H1 (cell line): ENCODE results near the gene HIGD2B. TPM values are rescaled to one million over a fixed set of nuclear protein-coding genes. Genes with fewer than 3 reads are reported as not detected.

Experiments
- CTCF ChIA-PET: fragments of 300-600 bp; sonication (Branson Sonifier 250); formaldehyde crosslinking; loops from one replicate; lab custom pipeline; 2021; ENCODE audit not compliant: partially characterized antibody; lab: Charles Lee
- POLR2A ChIA-PET: fragments of 300-600 bp; sonication (Branson Sonifier 250); formaldehyde crosslinking; loops from one replicate; lab custom pipeline; 2021; ENCODE audit warnings: inconsistent platforms; ENCODE audit not compliant: partially characterized antibody; lab: Charles Lee
- DNase-seq, 2 experiments: peaks; one replicate each; pipeline versions ENCODE4 v3.0.0 to v3.0.0-alpha.2; 2010 to 2022; ENCODE audit warnings: low spot score in 2 of 2, low read depth in 1 of 2, mixed read lengths in 1 of 2
- FAIRE-seq: peaks from 2 replicates; lab custom pipeline; 2011; peaks lifted over from hg19 to GRCh38; lab: Jason Lieb, UNC
- H2AFZ ChIP-seq: 2 replicates; pipeline ENCODE4 v1.8.1; 2012; ENCODE audit warnings: low read length, inconsistent platforms
- H2AK5ac ChIP-seq: 2 replicates; pipeline ENCODE4 v1.6.1; 2013; ENCODE audit warnings: low read depth, low read length
- H2BK120ac ChIP-seq: replicated peaks from 2 replicates; pipeline ENCODE3; 2013; ENCODE audit warnings: low read depth, low read length, inconsistent platforms
- H2BK12ac ChIP-seq: 2 replicates; pipeline ENCODE4 v1.6.1; 2013; ENCODE audit warnings: low read depth, low read length
- H2BK15ac ChIP-seq: 2 replicates; pipeline ENCODE4 v1.6.1; 2013; ENCODE audit warnings: low read length
- H2BK20ac ChIP-seq: 2 replicates; pipeline ENCODE4 v1.6.1; 2013; ENCODE audit warnings: low read length
- H2BK5ac ChIP-seq: 2 replicates; pipeline ENCODE4 v1.6.1; 2013; ENCODE audit warnings: low read depth, low read length
- H3K14ac ChIP-seq: 2 replicates; pipeline ENCODE4 v1.6.1; 2013; ENCODE audit warnings: inconsistent platforms; ENCODE audit not compliant: insufficient read length
- H3K18ac ChIP-seq: 2 replicates; pipeline ENCODE4 v1.6.1; 2013; ENCODE audit warnings: low read length; ENCODE audit errors: extremely low read depth
- H3K23ac ChIP-seq: 2 replicates; pipeline ENCODE4 v1.6.1; 2013; ENCODE audit warnings: inconsistent platforms; ENCODE audit not compliant: insufficient read length
- H3K23me2 ChIP-seq: 2 replicates; pipeline ENCODE4 v1.6.1; 2013; ENCODE audit warnings: low read depth, low read length
- H3K27ac ChIP-seq: 2 replicates; pipeline ENCODE4 v1.6.1; 2011; ENCODE audit warnings: low read depth, low read length, inconsistent platforms
- H3K27me3 ChIP-seq, 4 experiments: replicated peaks in 1 of 4; 1 replicate in 1 of 4; 2 replicates in 3 of 4; pipeline versions ENCODE4 v1.6.1 to v1.8.1; 2011 to 2013; ENCODE audit warnings: low read length in 3 of 4, mild to moderate bottlenecking in 3 of 4, inconsistent platforms in 2 of 4, mixed read lengths in 2 of 4, moderate library complexity in 1 of 4; ENCODE audit not compliant: control insufficient read depth in 3 of 4, insufficient read depth in 3 of 4; ENCODE audit errors: extremely low read depth in 1 of 4
- H3K36me3 ChIP-seq, 4 experiments: 2 replicates each; pipeline versions ENCODE4 v1.6.1 to v1.8.1; 2011 to 2013; ENCODE audit warnings: mild to moderate bottlenecking in 4 of 4, low read length in 3 of 4, moderate library complexity in 2 of 4, control low read depth in 1 of 4, inconsistent platforms in 1 of 4; ENCODE audit not compliant: insufficient read depth in 4 of 4, control insufficient read depth in 2 of 4
- H3K4ac ChIP-seq: replicated peaks from 2 replicates; pipeline ENCODE3; 2013; ENCODE audit warnings: low read length, low read depth, mixed read lengths, inconsistent platforms; ENCODE audit not compliant: insufficient read length
- H3K4me1 ChIP-seq, 4 experiments: replicated peaks in 1 of 4; 1 replicate in 1 of 4; 2 replicates in 3 of 4; pipeline versions ENCODE4 v1.6.1 to v1.8.1; 2011 to 2013; ENCODE audit warnings: low read length in 3 of 4, inconsistent platforms in 2 of 4, mixed read lengths in 1 of 4; ENCODE audit not compliant: insufficient read depth in 4 of 4, control insufficient read depth in 3 of 4
- H3K4me2 ChIP-seq, 2 experiments: 2 replicates each; pipeline versions ENCODE4 v1.6.1 to v1.8.1; 2011 to 2013; ENCODE audit warnings: low read depth in 2 of 2, low read length in 2 of 2, control low read depth in 1 of 2, inconsistent platforms in 1 of 2, mild to moderate bottlenecking in 1 of 2; ENCODE audit not compliant: insufficient read depth in 1 of 2
- H3K4me3 ChIP-seq, 4 experiments: fragments of 200-600, 300-600 bp in 1 of 4; sonication (generic), shearing (Covaris generic), sonication (Bioruptor Twin) in 1 of 4; 2 replicates each; pipeline versions ENCODE4 v1.5.1 to v1.8.1; 2011 to 2016; ENCODE audit warnings: low read length in 4 of 4, low read depth in 3 of 4, control low read depth in 2 of 4, inconsistent platforms in 2 of 4, mild to moderate bottlenecking in 2 of 4, mixed read lengths in 1 of 4, moderate library complexity in 1 of 4; ENCODE audit not compliant: insufficient read depth in 2 of 4; ENCODE audit errors: extremely low read depth in 1 of 4
- H3K56ac ChIP-seq: replicated peaks from 2 replicates; pipeline ENCODE3; 2013; ENCODE audit warnings: low read depth, mild to moderate bottlenecking, mixed read lengths, low read length, inconsistent platforms; ENCODE audit not compliant: insufficient read length
- H3K79me1 ChIP-seq: 2 replicates; pipeline ENCODE4 v1.6.1; 2013; ENCODE audit warnings: low read depth, low read length, control low read depth
- H3K79me2 ChIP-seq, 2 experiments: 2 replicates each; pipeline versions ENCODE4 v1.6.1 to v1.8.1; 2012 to 2013; ENCODE audit warnings: low read length in 2 of 2, mild to moderate bottlenecking in 2 of 2, inconsistent platforms in 1 of 2; ENCODE audit not compliant: insufficient read depth in 2 of 2, control insufficient read depth in 1 of 2
- H3K9ac ChIP-seq, 4 experiments: replicated peaks in 1 of 4; 1 replicate in 1 of 4; 2 replicates in 3 of 4; pipeline versions ENCODE4 v1.6.1 to v1.8.1; 2011 to 2013; ENCODE audit warnings: low read depth in 3 of 4, low read length in 3 of 4, control low read depth in 2 of 4, mild to moderate bottlenecking in 2 of 4, moderate library complexity in 2 of 4, inconsistent platforms in 1 of 4; ENCODE audit errors: extremely low read depth in 1 of 4
- H3K9me3 ChIP-seq, 2 experiments: 2 replicates each; pipeline versions ENCODE4 v1.6.1 to v1.8.1; 2012 to 2013; ENCODE audit warnings: mild to moderate bottlenecking in 2 of 2, moderate library complexity in 2 of 2, control low read depth in 1 of 2, inconsistent platforms in 1 of 2, low read depth in 1 of 2, low read length in 1 of 2, mixed read lengths in 1 of 2; ENCODE audit not compliant: insufficient read depth in 2 of 2
- H4K20me1 ChIP-seq, 2 experiments: replicated peaks in 1 of 2; 2 replicates each; pipeline versions ENCODE3 to v1.8.1; 2011 to 2013; ENCODE audit warnings: inconsistent platforms in 2 of 2, low read length in 2 of 2, mild to moderate bottlenecking in 1 of 2; ENCODE audit not compliant: insufficient read depth in 2 of 2, control insufficient read depth in 1 of 2
- H4K5ac ChIP-seq: 2 replicates; pipeline ENCODE4 v1.6.1; 2013; ENCODE audit warnings: low read length, low read depth, mixed read lengths, inconsistent platforms; ENCODE audit not compliant: insufficient read length
- H4K8ac ChIP-seq: 2 replicates; pipeline ENCODE4 v1.8.0; 2013; ENCODE audit warnings: mild to moderate bottlenecking, moderate library complexity, low read length, inconsistent platforms; ENCODE audit not compliant: insufficient read depth; ENCODE audit errors: extremely low read depth
- H4K91ac ChIP-seq: replicated peaks from 2 replicates; pipeline ENCODE3; 2013; ENCODE audit warnings: low read length, mixed read lengths, inconsistent platforms; ENCODE audit not compliant: insufficient read length
- BRCA1 ChIP-seq: IDR thresholded peaks from 2 replicates; pipeline ENCODE4 v1.6.1; 2012; ENCODE audit warnings: low read depth, low read length, improper control_type of control experiment
- EZH2 ChIP-seq: fragments of 200-600 bp; sonication (generic); IDR thresholded peaks from 2 replicates; pipeline ENCODE4 v1.7.1; 2012; ENCODE audit warnings: low read depth, mild to moderate bottlenecking, moderate library complexity, low read length, inconsistent platforms; ENCODE audit not compliant: severe bottlenecking
- KDM1A ChIP-seq: fragments of 200-600, 300-600 bp; sonication (generic); IDR thresholded peaks from 2 replicates; pipeline ENCODE4 v1.7.1; 2016; ENCODE audit warnings: mild to moderate bottlenecking, low read length, borderline replicate concordance
- KDM5A ChIP-seq: fragments of 200-600 bp; IDR thresholded peaks from 2 replicates; pipeline ENCODE4 v1.7.1; 2012; ENCODE audit warnings: mild to moderate bottlenecking, low read length, inconsistent platforms, mixed read lengths
- NRF1 ChIP-seq: IDR thresholded peaks from 2 replicates; pipeline ENCODE4 v1.6.1; 2011; ENCODE audit warnings: mild to moderate bottlenecking, low read depth, low read length, improper control_type of control experiment
- RAD21 ChIP-seq, 2 experiments: IDR thresholded peaks in 1 of 2; conservative IDR thresholded peaks in 1 of 2; 2 replicates each; pipeline ENCODE4 v1.6.1; 2011; ENCODE audit warnings: low read depth in 2 of 2, low read length in 2 of 2, improper control_type of control experiment in 1 of 2, inconsistent platforms in 1 of 2, mild to moderate bottlenecking in 1 of 2, moderate library complexity in 1 of 2
- RBBP5 ChIP-seq: IDR thresholded peaks from 2 replicates; pipeline ENCODE4 v1.7.1; 2012; ENCODE audit warnings: low read depth, mild to moderate bottlenecking, inconsistent platforms, low read length, moderate library complexity, borderline replicate concordance
- RNF2 ChIP-seq: fragments of 200-900, 300-1000 bp; sonication (generic); IDR thresholded peaks from 2 replicates; pipeline ENCODE4 v1.7.1; 2016; ENCODE audit warnings: borderline replicate concordance, low read depth, mild to moderate bottlenecking, antibody characterized with exemption, low read length; ENCODE audit not compliant: poor library complexity, severe bottlenecking; ENCODE audit errors: missing control alignments
- SRF ChIP-seq: IDR thresholded peaks from 2 replicates; pipeline ENCODE4 v1.6.1; 2011; ENCODE audit warnings: mild to moderate bottlenecking, low read depth, low read length, moderate library complexity
- SUZ12 ChIP-seq: fragments of 200-600 bp; sonication (generic); IDR thresholded peaks from 2 replicates; pipeline ENCODE4 v1.6.1; 2012; ENCODE audit warnings: mild to moderate bottlenecking, inconsistent platforms, low read length, moderate library complexity, mixed read lengths
- TAF7 ChIP-seq: optimal IDR thresholded peaks from 2 replicates; pipeline ENCODE3; 2011; ENCODE audit warnings: low read depth, mild to moderate bottlenecking, inconsistent platforms, low read length, moderate library complexity, borderline replicate concordance
- TEAD4 ChIP-seq: IDR thresholded peaks from 2 replicates; pipeline ENCODE4 v1.6.1; 2012; ENCODE audit warnings: low read depth, low read length, inconsistent platforms, mixed read lengths
- WGBS, 2 experiments: shearing (Covaris generic) in 1 of 2; methylation state at CpG; one replicate each; pipeline versions ENCODE4 v1.1.6 to v1.1.7; 2013 to 2015; ENCODE audit warnings: low lambda C conversion rate in 2 of 2, mixed read lengths in 2 of 2, inconsistent platforms in 1 of 2, low coverage in 1 of 2, missing lambda C conversion rate in 1 of 2; ENCODE audit not compliant: insufficient replicate concordance in 2 of 2, insufficient coverage in 1 of 2, insufficient read length in 1 of 2; ENCODE audit errors: extremely low coverage in 1 of 2, missing lambda C conversion rate in 1 of 2; 5-methylcytosine and 5-hydroxymethylcytosine counted together
- polyA plus RNA-seq, 7 experiments: library from polyadenylated mRNA; depleted of rRNA in 3 of 7; stranded (reverse) in 5 of 7; unstranded in 2 of 7; fragments of >200 nt in 5 of 7; fragments of 200-250 nt in 2 of 7; gene quantifications; 1 replicate in 5 of 7; 2 replicates in 1 of 7; 4 replicates in 1 of 7; pipeline versions ENCODE4 v1.2.1 to v1.2.3, GENCODE V29; 2011 to 2013; ENCODE audit warnings: missing spikeins in 2 of 7, mixed read lengths in 2 of 7
- total RNA-seq: library from RNA; stranded (reverse); fragmentation: NEBNext Ultra II Directional; extraction: Animal tissue kit (Norgen Biotek cat#: 25700); gene quantifications from 2 replicates; pipeline ENCODE4 v1.2.1, GENCODE V29; 2021
- TF ChIP-seq, protein P1 (sequence below): IDR thresholded peaks from 2 replicates; pipeline ENCODE4 v1.6.1; 2012; ENCODE audit warnings: inconsistent platforms

The HIGD2B gene
- total and polyA plus RNA-seq, 2 of the 8 experiments (the other 6 are each of a cell fraction or from before 2014, with no cell fraction given) = not detected

GRCh38 chr15:72698938-72699337 lies 13.0 kb upstream of the HIGD2B start:
- no peaks in the 10 kb centered on the region for H3K23me2 ChIP-seq
- H3K56ac ChIP-seq = no peak overlapping the region
- no peak overlapping the region for H2AK5ac ChIP-seq
- peaks cover 0 to 1% of the 10 kb centered on the region in 2 experiments for H4K20me1 ChIP-seq
- H3K4me3 ChIP-seq = no peak overlapping the region
- no peak overlapping the region for H2BK120ac ChIP-seq
- no peak for FAIRE-seq
- H3K4me1 ChIP-seq = no peaks in the 10 kb centered on the region
- H4K91ac ChIP-seq = no peak overlapping the region
- ChIA-PET POLR2A (interaction anchor here (2.1 kb wide), 1 partner anchor 13 kb away, joined by 6 read pairs; the partner anchor contains the start of genes BBS4 and HIGD2B), CTCF (interaction anchor here (0.7 to 1.4 kb wide), 2 partner anchors 17 to 386 kb away, joined by 3 read pairs; no protein-coding TSS in a partner anchor)
- no peaks in the 10 kb centered on the region for H3K79me1 ChIP-seq
- no peak overlapping the region for H3K23ac ChIP-seq
- no peaks in the 10 kb centered on the region for H3K9me3 ChIP-seq
- H2AFZ ChIP-seq = no peak overlapping the region
- no peak overlapping the region for H2BK5ac ChIP-seq
- H4K5ac ChIP-seq = no peak overlapping the region
- no peak overlapping the region for H3K4me2 ChIP-seq
- no peaks in the 10 kb centered on the region for H3K27me3 ChIP-seq
- no peak for DNase-seq
- no peak overlapping the region for H3K4ac ChIP-seq
- peaks cover 0 to 6% of the 10 kb centered on the region in 2 experiments; a peak in 2 of 4 replicates for H3K79me2 ChIP-seq
- no peak overlapping the region for H2BK15ac ChIP-seq
- H2BK12ac ChIP-seq = no peak overlapping the region
- H3K27ac ChIP-seq = no peak overlapping the region
- H3K18ac ChIP-seq = no peak overlapping the region
- no peak overlapping the region for H3K14ac ChIP-seq
- no peak overlapping the region for H2BK20ac ChIP-seq
- H4K8ac ChIP-seq = no peak overlapping the region
- 89% methylated on average over 5 of the region's 5 CpGs; no CpG with 5 or more reads in 1 of the 2 experiments for WGBS, 2 experiments
- no peak overlapping the region for H3K9ac ChIP-seq
- no peaks in the 10 kb centered on the region for H3K36me3 ChIP-seq
- TF ChIP-seq NRF1 (no peak), SRF (no peak), SUZ12 (no peak), TAF7 (no peak), RNF2 (no peak), KDM1A (no peak), KDM5A (no peak), RAD21 (IDR thresholded peaks at IDR 0.05 in 1 of 2, conservative IDR thresholded peaks at IDR 0.05 in 1 of 2; ENCODE audit: low read depth in 2 of 2, low read length in 2 of 2) (no peak), RBBP5 (no peak), TEAD4 (no peak), BRCA1 (no peak), EZH2 (no peak)
- TF ChIP-seq, protein P1, sequence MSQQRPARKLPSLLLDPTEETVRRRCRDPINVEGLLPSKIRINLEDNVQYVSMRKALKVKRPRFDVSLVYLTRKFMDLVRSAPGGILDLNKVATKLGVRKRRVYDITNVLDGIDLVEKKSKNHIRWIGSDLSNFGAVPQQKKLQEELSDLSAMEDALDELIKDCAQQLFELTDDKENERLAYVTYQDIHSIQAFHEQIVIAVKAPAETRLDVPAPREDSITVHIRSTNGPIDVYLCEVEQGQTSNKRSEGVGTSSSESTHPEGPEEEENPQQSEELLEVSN = no peak
